ENCODE results near the gene POLD1.

GRCh38 chr19:50378169-50378862 is 5.8 kb upstream of the POLD1 start:
- TF ChIP-seq CTCF (IDR thresholded peaks at IDR 0.05; ENCODE audit: low read depth, low read length) (no peak), EZH2phosphoT487 (IDR thresholded peaks at IDR 0.05; ENCODE audit: low read depth) (no peak)

Measured in OCI-LY3 (cell line).